ENCODE measurements around the gene THADA.
"Not testable (repeated sequence)": the region's sequence is repeated elsewhere in the genome, so short reads cannot be mapped to it uniquely, and the experiment has no call there.

Gene THADA

DNA sequence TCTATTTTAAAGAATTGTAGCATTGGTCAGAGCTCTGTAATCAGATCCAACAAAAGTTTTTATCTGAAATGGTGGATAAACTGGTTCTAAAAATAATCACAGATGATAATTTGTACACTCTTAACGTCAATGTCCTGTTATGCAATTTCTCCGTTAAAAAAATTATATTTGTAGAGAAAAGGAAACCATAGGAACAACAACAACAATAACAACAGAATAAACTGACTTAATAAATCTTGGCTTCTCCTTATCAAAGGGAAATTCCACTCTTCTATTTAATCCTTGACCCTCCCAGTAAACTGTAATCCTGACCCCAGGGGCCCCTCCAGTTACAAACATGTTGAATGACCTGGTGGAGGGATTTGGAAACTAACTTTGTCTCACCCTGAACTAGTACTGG lies 290.8 kb downstream of the THADA start:
- TF ChIP-seq, protein P1, sequence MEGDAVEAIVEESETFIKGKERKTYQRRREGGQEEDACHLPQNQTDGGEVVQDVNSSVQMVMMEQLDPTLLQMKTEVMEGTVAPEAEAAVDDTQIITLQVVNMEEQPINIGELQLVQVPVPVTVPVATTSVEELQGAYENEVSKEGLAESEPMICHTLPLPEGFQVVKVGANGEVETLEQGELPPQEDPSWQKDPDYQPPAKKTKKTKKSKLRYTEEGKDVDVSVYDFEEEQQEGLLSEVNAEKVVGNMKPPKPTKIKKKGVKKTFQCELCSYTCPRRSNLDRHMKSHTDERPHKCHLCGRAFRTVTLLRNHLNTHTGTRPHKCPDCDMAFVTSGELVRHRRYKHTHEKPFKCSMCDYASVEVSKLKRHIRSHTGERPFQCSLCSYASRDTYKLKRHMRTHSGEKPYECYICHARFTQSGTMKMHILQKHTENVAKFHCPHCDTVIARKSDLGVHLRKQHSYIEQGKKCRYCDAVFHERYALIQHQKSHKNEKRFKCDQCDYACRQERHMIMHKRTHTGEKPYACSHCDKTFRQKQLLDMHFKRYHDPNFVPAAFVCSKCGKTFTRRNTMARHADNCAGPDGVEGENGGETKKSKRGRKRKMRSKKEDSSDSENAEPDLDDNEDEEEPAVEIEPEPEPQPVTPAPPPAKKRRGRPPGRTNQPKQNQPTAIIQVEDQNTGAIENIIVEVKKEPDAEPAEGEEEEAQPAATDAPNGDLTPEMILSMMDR (IDR thresholded peaks at IDR 0.05; ENCODE audit: low read depth, low read length) = no peak
- H3K4me3 ChIP-seq (ENCODE audit: low read depth, low read length) = no peak overlapping the region

DNA sequence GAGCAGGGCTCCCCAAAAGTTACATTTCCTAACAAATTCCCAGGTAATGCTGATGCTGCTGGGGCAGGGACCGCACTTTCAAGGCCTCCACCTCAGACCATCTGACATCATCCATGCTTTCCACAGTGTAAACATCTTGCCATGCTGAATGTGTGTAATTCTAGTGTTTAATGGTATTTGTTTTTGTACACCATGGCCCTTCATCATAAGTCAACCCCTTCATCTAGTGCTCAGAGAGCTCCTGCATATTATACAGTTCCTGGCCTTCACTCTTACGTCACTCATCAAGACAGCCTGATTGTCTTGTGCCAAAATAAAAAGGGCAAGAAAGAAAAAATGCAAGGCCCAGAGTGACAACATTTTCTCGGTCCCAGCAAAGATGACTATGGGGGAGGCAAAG lies 291.9 kb downstream of the THADA start:
- H3K4me3 ChIP-seq (ENCODE audit: low read depth, low read length) = no peak overlapping the region
- TF ChIP-seq, protein P1 (IDR thresholded peaks at IDR 0.05; ENCODE audit: low read depth, low read length) = no peak

DNA sequence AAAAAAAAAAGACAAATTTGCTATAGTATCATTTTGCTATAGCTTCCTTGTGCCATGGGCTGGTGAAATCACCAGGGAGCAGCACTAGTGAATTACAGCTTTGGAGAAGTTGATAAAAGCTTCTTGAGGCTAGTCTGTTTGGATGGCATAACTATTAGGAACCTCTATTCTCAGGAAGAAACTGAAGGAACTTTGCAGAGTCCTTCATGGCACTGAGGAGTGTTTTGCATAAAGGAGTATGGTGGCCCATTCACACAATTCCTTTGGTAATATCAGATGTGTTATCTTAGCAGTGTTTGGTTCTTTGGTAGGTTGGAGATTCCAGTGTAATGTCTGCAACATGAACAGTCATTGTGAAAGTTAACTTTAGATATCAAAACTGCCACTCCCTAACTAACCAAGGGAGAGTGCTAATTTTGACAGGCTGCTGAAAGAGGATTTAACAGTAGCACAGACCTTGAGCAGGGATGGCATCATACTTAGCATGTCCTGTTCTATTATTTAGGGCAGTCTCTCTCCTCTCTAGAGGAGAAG lies 292.8 kb downstream of the THADA start:
- H3K4me3 ChIP-seq (ENCODE audit: low read depth, low read length) = no peak overlapping the region
- TF ChIP-seq, protein P1 (IDR thresholded peaks at IDR 0.05; ENCODE audit: low read depth, low read length) = no peak

DNA sequence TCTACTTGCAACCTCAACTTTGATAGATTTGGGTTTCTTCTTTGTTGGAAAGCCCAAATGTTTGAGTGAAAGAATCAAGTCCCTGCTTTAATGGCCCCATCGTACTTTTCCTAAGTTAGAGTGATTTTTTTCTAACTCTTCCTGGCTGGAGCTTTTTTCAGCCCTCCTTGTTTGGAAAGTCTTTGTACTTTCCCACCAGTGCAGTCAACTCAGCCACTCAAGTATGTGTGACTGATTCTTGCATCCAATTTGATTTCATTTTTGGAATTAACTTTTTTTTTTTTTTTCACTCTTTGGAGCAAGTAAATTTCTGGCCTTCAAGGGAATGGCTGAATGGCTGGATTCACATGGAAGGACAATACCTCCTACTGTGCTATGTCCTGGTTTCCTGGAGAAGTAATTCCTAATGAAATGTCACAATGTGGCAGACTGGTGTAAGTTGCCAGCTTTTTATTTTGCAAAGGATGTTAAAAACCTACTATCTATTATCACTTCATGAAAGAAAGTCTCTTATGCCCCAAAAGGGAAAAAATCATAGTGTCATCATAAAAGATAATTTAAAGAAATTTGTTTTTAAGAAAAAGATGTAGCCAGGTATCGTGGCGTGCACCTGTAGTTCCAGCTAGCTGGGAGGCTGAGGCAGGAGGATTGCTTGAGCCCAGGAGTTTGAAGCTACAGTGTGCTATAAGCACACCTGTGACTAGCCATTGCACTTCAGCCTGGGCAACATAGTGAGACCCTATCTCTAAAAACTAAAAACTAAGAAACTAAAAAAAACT lies 293.5 kb downstream of the THADA start:
- no peak overlapping the region for H3K4me3 ChIP-seq (ENCODE audit: low read depth, low read length)
- TF ChIP-seq, protein P1 (IDR thresholded peaks at IDR 0.05; ENCODE audit: low read depth, low read length) = no peak

DNA sequence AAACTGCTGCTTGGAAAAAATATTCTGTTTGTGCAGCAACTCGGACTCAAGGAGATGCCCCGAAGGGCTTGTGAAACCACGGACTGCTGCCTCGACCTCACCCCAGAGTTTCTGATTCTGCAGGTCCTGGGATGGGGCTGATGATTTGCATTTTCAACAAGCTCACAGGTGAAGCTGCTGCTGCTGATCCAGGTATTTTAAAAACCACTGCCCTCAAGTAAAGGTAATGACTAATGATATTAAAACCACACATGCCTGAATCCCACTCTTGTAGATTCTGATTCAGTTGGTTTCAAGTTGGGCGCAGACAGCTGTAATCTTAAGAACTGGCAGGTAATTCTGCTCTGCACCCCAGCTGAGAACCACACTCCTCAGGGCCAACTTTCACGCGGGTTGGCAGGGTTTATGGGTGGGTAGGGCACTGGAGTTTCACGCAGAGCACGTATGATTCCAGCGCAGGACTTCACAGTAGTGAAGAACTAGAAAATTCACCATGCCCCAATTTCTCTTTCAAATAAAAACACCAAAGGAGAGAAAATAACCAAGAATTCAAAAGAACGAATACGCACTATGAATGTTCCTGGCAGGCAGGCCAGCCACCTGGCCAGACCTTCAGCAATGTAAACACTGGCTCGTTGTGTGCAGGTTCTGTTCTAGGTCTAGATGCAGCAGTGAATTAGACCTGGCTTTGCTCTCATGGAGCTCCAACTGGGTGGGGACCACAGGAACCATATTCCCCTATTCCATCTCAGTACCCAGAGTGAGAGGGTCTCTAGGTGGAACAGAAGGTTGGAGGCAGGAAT lies 294.9 kb downstream of the THADA start:
- no peak overlapping the region for H3K4me3 ChIP-seq (ENCODE audit: low read depth, low read length)
- TF ChIP-seq, protein P1 (IDR thresholded peaks at IDR 0.05; ENCODE audit: low read depth, low read length) = no peak

DNA sequence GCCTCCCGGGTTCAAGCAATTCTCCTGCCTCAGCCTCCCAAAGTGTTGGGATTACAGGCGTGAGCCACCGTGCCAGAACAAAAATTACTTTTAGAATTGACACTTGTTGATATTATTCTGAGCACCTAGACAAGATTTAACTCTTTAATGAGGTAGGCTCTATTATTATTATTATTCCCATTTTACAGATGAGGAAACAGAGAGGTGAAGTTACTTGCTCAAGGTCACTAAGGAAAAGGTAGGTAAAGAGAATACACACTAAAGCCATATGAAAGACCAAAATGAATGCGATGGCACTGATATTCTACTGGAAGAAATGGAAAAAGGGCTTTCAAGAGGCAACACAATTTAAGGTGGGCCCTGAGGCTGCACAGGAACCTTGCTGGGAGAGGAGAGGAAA lies 295.6 kb downstream of the THADA start:
- no peak overlapping the region for H3K4me3 ChIP-seq (ENCODE audit: low read depth, low read length)
- TF ChIP-seq, protein P1 (IDR thresholded peaks at IDR 0.05; ENCODE audit: low read depth, low read length) = no peak

DNA sequence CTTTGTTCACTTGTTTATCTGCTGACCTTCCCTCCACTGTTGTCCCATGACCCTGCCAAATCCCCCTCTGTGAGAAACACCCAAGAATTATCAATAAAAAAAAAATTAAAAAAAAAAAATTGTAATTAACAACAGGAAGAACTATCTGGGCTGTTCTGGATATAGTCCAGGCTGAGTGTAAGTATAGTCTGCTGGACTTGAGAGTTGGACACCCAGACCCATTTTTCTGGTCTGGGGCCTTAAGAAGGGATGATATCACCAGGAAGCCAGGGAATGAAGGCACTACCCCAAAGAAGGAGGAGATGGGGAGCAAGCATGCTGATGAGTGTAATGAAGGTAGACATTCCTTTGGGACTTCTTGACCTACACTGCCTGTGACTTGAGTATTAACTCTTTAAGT lies 297.3 kb downstream of the THADA start:
- H3K4me3 ChIP-seq (ENCODE audit: low read depth, low read length) = no peak overlapping the region
- TF ChIP-seq, protein P1 (IDR thresholded peaks at IDR 0.05; ENCODE audit: low read depth, low read length) = no peak

DNA sequence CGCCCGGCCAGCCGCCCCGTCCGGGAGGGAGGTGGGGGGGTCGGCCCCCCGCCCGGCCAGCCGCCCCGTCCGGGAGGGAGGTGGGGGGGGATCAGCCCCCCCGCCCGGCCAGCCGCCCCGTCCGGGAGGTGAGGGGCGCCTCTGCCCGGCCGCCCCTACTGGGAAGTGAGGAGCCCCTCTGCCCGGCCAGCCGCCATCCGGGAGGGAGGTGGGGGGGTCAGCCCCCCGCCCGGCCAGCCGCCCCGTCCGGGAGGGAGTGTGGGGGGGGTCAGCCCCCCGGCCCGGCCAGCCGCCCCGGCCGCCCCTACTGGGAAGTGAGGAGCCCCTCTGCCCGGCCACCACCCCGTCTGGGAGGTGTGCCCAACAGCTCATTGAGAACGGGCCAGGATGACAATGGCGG lies 298.1 kb downstream of the THADA start:
- not testable (repeated sequence) for H3K4me3 ChIP-seq (ENCODE audit: low read depth, low read length)
